MM.1S (cell line): ENCODE data around the gene MATN1.

Experiments
- DNase-seq: peaks from one replicate; pipeline ENCODE4 v3.0.0-alpha.2; 2015
- H2AFZ ChIP-seq: fragments of 300-600 bp; sonication (generic); 2 replicates; pipeline ENCODE4 v1.6.0; 2016; ENCODE audit warnings: antibody characterized with exemption, low read length
- H3F3A ChIP-seq: fragments of 300-600 bp; sonication (generic); 2 replicates; pipeline ENCODE4 v1.6.1; 2016; ENCODE audit warnings: mild to moderate bottlenecking, antibody characterized with exemption, low read length, moderate library complexity, mixed read lengths; ENCODE audit not compliant: insufficient read depth
- H3K27ac ChIP-seq: fragments of 300-600 bp; sonication (generic); 2 replicates; pipeline ENCODE4 v1.5.1; 2016; ENCODE audit warnings: mild to moderate bottlenecking, low read length
- H3K27me3 ChIP-seq: fragments of 300-600 bp; sonication (generic); replicated peaks from 2 replicates; pipeline ENCODE4 v1.6.0; 2016; ENCODE audit warnings: low read length; ENCODE audit not compliant: insufficient read depth
- H3K36me3 ChIP-seq: fragments of 300-600 bp; sonication (generic); replicated peaks from 2 replicates; pipeline ENCODE4 v1.6.1; 2016; ENCODE audit warnings: mild to moderate bottlenecking, low read length, mixed read lengths; ENCODE audit not compliant: insufficient read depth
- H3K4me1 ChIP-seq: fragments of 300-600 bp; sonication (generic); 2 replicates; pipeline ENCODE4 v1.6.1; 2016; ENCODE audit warnings: low read length, mixed read lengths
- H3K4me2 ChIP-seq: fragments of 300-600 bp; sonication (generic); 2 replicates; pipeline ENCODE4 v1.6.0; 2016; ENCODE audit warnings: low read depth, low read length
- H3K4me3 ChIP-seq: fragments of 300-600 bp; sonication (generic); 2 replicates; pipeline ENCODE4 v1.5.1; 2016; ENCODE audit warnings: low read length, mixed read lengths
- H3K79me2 ChIP-seq: fragments of 300-600 bp; sonication (generic); 2 replicates; pipeline ENCODE4 v1.6.1; 2016; ENCODE audit warnings: mixed run types, low read length, mixed read lengths
- H3K9ac ChIP-seq: fragments of 300-600 bp; sonication (generic); 2 replicates; pipeline ENCODE4 v1.6.1; 2016; ENCODE audit warnings: low read length, mixed read lengths
- H3K9me2 ChIP-seq: fragments of 300-600 bp; sonication (generic); replicated peaks from 2 replicates; pipeline ENCODE4 v1.6.1; 2016; ENCODE audit warnings: mild to moderate bottlenecking, low read length, mixed read lengths; ENCODE audit not compliant: insufficient read depth
- H3K9me3 ChIP-seq: fragments of 300-600 bp; sonication (generic); replicated peaks from 2 replicates; pipeline ENCODE4 v1.6.1; 2016; ENCODE audit warnings: mild to moderate bottlenecking, low read length, mixed read lengths; ENCODE audit not compliant: insufficient read depth
- H4K20me1 ChIP-seq: fragments of 300-600 bp; sonication (generic); 2 replicates; pipeline ENCODE4 v1.6.1; 2016; ENCODE audit warnings: mild to moderate bottlenecking, low read length, moderate library complexity, mixed read lengths; ENCODE audit not compliant: insufficient read depth
- CTCF ChIP-seq: fragments of 300-600 bp; sonication (generic); IDR thresholded peaks from 2 replicates; pipeline ENCODE4 v1.5.1; 2016; ENCODE audit warnings: antibody characterized with exemption, low read length, mixed read lengths
- EZH2 ChIP-seq: fragments of 300-600 bp; sonication (generic); optimal IDR thresholded peaks from 2 replicates; pipeline ENCODE3; 2017; ENCODE audit warnings: low read depth, mild to moderate bottlenecking, antibody characterized with exemption, low read length, mixed read lengths
- EZH2phosphoT487 ChIP-seq: fragments of 300-600 bp; sonication (generic); IDR thresholded peaks from 2 replicates; pipeline ENCODE4 v1.6.1; 2018; ENCODE audit warnings: antibody characterized with exemption, low read length

Gene MATN1

GRCh38 chr1:30683699-30684098, 39.7 kb downstream of the MATN1 start:
- H3K27me3 ChIP-seq: peaks cover 84% of the 10 kb centered on the region
- no peak for TF ChIP-seq CTCF
- no peak for TF ChIP-seq EZH2
- no peak for TF ChIP-seq EZH2phosphoT487
- no peaks in the 10 kb centered on the region for H3K4me1 ChIP-seq
- H3F3A ChIP-seq: no peaks in the 10 kb centered on the region
- H3K79me2 ChIP-seq: no peaks in the 10 kb centered on the region
- H3K4me2 ChIP-seq: no peak overlapping the region
- H4K20me1 ChIP-seq: no peaks in the 10 kb centered on the region
- H3K9ac ChIP-seq: no peak overlapping the region
- no peak overlapping the region for H3K4me3 ChIP-seq
- DNase-seq: no peak
- no peak overlapping the region for H3K27ac ChIP-seq
- no peaks in the 10 kb centered on the region for H3K36me3 ChIP-seq
- no peak overlapping the region for H2AFZ ChIP-seq
- H3K9me2 ChIP-seq: no peaks in the 10 kb centered on the region
- H3K9me3 ChIP-seq: no peaks in the 10 kb centered on the region

GRCh38 chr1:30682396-30683275, 40.7 kb downstream of the MATN1 start:
- Histone ChIP-seq H2AFZ (no peak overlapping the region), H3K9me3 (no peaks in the 10 kb centered on the region), H4K20me1 (no peaks in the 10 kb centered on the region), H3K9ac (no peak overlapping the region), H3K9me2 (no peaks in the 10 kb centered on the region), H3K36me3 (no peaks in the 10 kb centered on the region), H3F3A (no peaks in the 10 kb centered on the region), H3K4me3 (no peak overlapping the region), H3K27ac (no peak overlapping the region), H3K4me2 (no peak overlapping the region), H3K4me1 (no peaks in the 10 kb centered on the region), H3K79me2 (no peaks in the 10 kb centered on the region), H3K27me3 (peaks cover 74% of the 10 kb centered on the region)
- no peak for TF ChIP-seq EZH2phosphoT487
- TF ChIP-seq EZH2: no peak
- no peak for TF ChIP-seq CTCF
- DNase-seq: no peak

- no peaks in the 10 kb centered on the region for H3K79me2 ChIP-seq
- TF ChIP-seq EZH2phosphoT487 (no peak), CTCF (no peak), EZH2 (no peak)
- no peaks in the 10 kb centered on the region for H3F3A ChIP-seq
- H3K27ac ChIP-seq: no peak overlapping the region
- no peak overlapping the region for H2AFZ ChIP-seq
- H3K9me2 ChIP-seq: no peaks in the 10 kb centered on the region
- H3K9me3 ChIP-seq: no peaks in the 10 kb centered on the region
- H3K4me1 ChIP-seq: no peaks in the 10 kb centered on the region
- no peak overlapping the region for H3K9ac ChIP-seq
- H3K4me2 ChIP-seq: no peak overlapping the region
- no peaks in the 10 kb centered on the region for H3K36me3 ChIP-seq
- no peak overlapping the region for H3K4me3 ChIP-seq
- no peak for DNase-seq
- peaks cover 72% of the 10 kb centered on the region for H3K27me3 ChIP-seq
- no peaks in the 10 kb centered on the region for H4K20me1 ChIP-seq
Observed at GRCh38 chr1:30681782-30682181, 41.6 kb downstream of the MATN1 start.
